GM21515 (cell line): ENCODE data around the gene URI1.

ENCODE experiments used
- ATAC-seq: cut with Tn5 transposase; IDR thresholded peaks from one replicate; pipeline ENCODE4 v1.9.1; 2021; ENCODE audit not compliant: unreplicated experiment

Gene URI1

GRCh38 chr19:30052122-30053075, 110.4 kb downstream of the URI1 start:
- no peak for ATAC-seq

- ATAC-seq, result no peak
These were observed 111.5 kb downstream of the URI1 start for GRCh38 chr19:30053558-30053957.

- ATAC-seq, result no peak
These were observed 112.2 kb downstream of the URI1 start for GRCh38 chr19:30054210-30054609.

- no peak for ATAC-seq
These were observed 114.5 kb downstream of the URI1 start for GRCh38 chr19:30056580-30056979.

DNA sequence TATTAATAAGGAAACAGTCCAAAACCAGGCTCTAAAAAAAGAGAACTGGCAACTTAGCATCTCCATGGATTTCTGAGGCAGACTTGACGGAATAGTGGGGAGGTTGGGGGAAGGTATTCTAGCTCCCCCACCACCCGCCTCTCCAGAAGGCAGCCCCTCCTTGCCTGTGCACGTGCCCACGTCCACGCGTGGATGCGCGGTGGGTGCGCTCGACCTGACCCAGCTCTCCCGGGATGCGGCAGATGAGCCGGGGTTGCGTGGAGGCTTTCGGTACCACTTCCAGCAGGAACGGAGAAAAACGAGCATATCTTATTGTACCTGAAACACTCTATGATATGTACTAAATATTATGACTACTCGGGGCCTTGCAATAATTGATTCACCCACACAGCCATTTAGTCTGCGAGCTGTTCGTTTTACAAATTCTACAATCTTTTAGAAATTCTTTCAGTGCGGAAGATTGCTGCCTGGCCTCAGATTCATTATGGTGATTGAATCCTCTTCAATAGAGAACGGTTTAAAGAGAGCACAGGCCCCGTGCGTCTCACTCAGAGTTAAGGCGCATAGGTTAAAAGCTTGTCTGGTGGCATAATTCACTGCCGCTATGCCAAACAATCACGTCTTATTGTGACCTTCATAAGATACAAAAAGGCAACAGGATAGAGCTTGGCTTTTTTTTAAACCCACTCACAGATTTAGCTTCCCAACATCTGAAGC, 117.9 kb downstream of the URI1 start:
- no peak for ATAC-seq

DNA sequence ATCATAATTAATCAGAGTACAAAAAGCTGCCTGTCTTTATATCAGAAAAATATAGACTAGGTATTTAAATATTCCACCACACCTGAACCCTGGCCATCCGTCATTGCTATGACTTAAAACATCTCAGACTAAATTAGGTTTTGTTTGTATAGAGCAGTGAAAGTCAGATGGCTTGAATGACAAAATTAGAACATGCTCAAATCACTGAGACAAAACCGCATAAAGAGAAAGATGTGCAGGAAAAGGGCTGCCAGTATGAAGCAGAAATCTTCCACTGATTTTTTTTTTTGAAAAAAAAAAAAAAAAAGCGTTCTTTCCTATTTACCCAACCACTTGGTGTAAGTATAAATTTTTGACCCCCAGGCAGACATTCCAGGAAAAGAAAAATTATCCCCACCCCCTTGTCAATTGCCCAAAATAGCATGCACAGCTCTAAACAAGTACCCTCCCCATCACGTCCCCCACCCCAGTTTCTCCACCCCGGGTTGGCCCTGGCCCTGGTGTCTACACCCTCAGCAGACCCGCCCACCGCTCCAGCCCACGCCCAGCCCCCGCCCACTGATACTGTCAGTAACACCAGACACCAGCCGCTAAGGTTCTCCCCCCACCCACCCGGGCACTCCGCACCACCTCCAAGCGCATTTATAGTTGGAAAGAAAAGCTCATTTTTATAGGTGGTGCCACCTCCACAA, 118.6 kb downstream of the URI1 start:
- no peak for ATAC-seq

- no peak for ATAC-seq
These were observed 119.4 kb downstream of the URI1 start for GRCh38 chr19:30061223-30062064.

DNA sequence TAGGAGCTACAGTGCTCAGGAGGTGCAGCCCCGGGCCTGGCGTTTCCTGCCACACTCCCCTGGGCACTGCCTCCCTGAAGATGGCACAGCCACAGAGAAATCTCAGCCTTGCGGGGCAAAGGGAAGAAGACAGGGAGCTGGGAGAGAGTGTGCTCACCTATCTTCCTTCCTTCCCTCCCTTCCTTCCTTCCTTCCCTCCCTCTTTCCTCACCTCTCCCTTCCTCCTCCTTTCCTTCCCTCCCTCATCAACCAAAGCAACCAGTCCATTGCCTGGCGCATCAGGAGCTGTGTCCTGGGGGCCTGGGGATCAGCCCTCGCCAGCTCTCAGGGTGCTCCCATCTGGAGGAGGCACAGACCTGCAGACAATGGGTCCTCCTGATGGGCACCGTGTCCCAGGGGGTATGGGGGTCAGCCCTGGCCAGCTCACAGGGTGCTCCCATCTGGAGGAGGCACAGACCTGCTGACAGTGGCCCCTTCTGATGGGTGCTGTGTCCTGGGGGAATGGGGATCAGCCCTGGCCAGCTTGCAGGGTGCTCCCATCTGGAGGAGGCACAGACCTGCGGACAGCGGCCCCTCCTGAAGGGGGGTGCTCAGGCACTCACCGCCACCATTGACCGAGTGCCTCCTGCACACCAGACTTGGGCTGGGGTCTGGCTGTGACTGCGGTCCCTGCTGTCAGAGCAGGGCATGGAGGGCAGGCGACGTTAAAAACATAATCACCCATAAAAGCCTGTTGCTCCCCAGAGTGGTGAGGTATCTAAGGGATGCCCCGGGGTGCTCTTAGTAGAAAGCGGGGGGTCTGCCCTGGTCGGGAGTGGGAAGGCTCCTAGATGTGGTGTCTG, 120.2 kb downstream of the URI1 start:
- no peak for ATAC-seq

GRCh38 chr19:30062907-30063649, 121.0 kb downstream of the URI1 start:
- no peak for ATAC-seq

- no peak for ATAC-seq
These were observed 121.8 kb downstream of the URI1 start for GRCh38 chr19:30063650-30064347.

- no peak for ATAC-seq
These were observed 122.3 kb downstream of the URI1 start for GRCh38 chr19:30064348-30064699.

- no peak for ATAC-seq
These were observed 122.9 kb downstream of the URI1 start for GRCh38 chr19:30064771-30065494.

DNA sequence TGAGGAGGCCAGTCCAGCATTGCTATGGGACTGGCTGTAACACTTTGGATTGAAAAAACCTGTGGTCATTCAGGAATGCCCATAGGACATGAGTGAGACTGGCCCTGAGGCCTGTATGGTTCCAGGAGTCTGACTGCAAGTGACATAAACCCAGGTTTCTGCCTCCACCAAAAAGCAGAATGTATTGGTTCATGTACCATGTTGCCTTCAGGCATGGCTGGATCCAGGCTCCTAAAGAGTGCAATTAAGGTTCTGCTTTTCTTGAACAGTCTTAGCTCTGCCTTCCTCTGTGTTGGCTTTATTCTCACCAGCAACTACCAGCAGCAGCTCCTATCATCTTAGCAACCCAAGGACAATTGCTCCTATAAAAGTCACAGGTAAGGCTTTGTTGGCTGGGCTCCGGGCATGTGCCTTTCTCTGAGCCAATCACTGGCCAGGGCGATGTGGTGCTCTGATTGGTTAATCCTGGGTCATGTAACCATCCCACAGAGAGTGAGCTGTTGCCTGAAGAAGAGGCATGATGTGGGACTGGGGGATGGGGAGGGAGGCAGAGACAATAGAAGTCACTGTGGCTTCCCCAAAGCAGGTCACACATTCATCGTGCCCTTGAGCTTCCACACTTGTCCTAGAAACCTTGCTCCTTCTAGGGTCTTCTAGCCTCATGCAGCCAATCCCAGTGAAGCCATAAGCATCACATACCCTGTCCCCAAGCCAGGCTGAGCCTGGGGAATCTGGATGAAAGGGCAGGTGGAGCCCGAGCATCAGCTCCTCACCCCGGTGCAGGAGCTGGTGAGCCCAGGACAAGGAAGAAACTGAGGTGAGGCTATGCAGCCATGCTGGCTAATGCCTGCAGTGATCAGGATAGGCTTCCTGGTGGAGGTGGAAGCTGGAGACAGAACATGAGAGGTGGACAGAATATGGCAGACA, 123.9 kb downstream of the URI1 start:
- ATAC-seq, result no peak
